SHP77 treated with DMSO at 0.1 percent for 48 hours (cell line): ENCODE data around the gene PTX3.

Experiments used
- DNase-seq: peaks from one replicate; lab custom pipeline; 2025; lab: John Stamatoyannopoulos, UW

Gene PTX3

GRCh38 chr3:157423337-157423736 lies 13.3 kb upstream of the PTX3 start:
- no peak for DNase-seq

- DNase-seq: no peak
These were observed 8.7 kb upstream of the PTX3 start for GRCh38 chr3:157427901-157428300.

GRCh38 chr3:157428853-157429252 lies 7.8 kb upstream of the PTX3 start:
- no peak for DNase-seq

GRCh38 chr3:157429708-157430107 lies 6.9 kb upstream of the PTX3 start:
- DNase-seq: no peak

- no peak for DNase-seq
These were observed 1.6 kb downstream of the PTX3 start for GRCh38 chr3:157438194-157438730.

- no peak for DNase-seq
These were observed 4.5 kb downstream of the PTX3 start for GRCh38 chr3:157441102-157441624.

GRCh38 chr3:157442729-157443128 lies 6.1 kb downstream of the PTX3 start:
- no peak for DNase-seq

- no peak for DNase-seq
These were observed 7.5 kb downstream of the PTX3 start for GRCh38 chr3:157443905-157444796.

- DNase-seq: no peak
These were observed 8.1 kb downstream of the PTX3 start for GRCh38 chr3:157444797-157445184.

GRCh38 chr3:157445857-157446256 lies 9.2 kb downstream of the PTX3 start:
- DNase-seq: no peak

- no peak for DNase-seq
These were observed 10.5 kb downstream of the PTX3 start for GRCh38 chr3:157447026-157447694.

GRCh38 chr3:157452097-157452496 lies 15.4 kb downstream of the PTX3 start:
- no peak for DNase-seq

GRCh38 chr3:157453824-157454223 lies 17.2 kb downstream of the PTX3 start:
- no peak for DNase-seq

GRCh38 chr3:157459706-157460105 lies 23.1 kb downstream of the PTX3 start:
- DNase-seq: no peak

GRCh38 chr3:157460253-157460652 lies 23.6 kb downstream of the PTX3 start:
- DNase-seq: no peak

- no peak for DNase-seq
These were observed 27.2 kb downstream of the PTX3 start for GRCh38 chr3:157463816-157464215.

GRCh38 chr3:157464321-157464720 lies 27.7 kb downstream of the PTX3 start:
- no peak for DNase-seq

GRCh38 chr3:157465741-157466140 lies 29.1 kb downstream of the PTX3 start:
- DNase-seq: no peak

- DNase-seq: no peak
These were observed 30.6 kb downstream of the PTX3 start for GRCh38 chr3:157467200-157467599.

- DNase-seq: no peak
These were observed 33.1 kb downstream of the PTX3 start for GRCh38 chr3:157469561-157470294.

- no peak for DNase-seq
These were observed 34.4 kb downstream of the PTX3 start for GRCh38 chr3:157471064-157471463.

- DNase-seq: no peak
These were observed 36.0 kb downstream of the PTX3 start for GRCh38 chr3:157472648-157473047.
